Lung (tissue), 12 donors: Measurements from ENCODE around the gene HPN. TPM values are rescaled to one million over a fixed set of nuclear protein-coding genes. Genes with fewer than 3 reads are reported as not detected.

Source experiments
- ATAC-seq: fragments of 200-7000 bp; cut with Tn5 transposase; one replicate; pipeline ENCODE4 v1.9.1; 2020; ENCODE audit warnings: moderate number of reproducible peaks; ENCODE audit not compliant: insufficient read depth, low FRiP score
- DNase-seq, 3 donors: peaks; one replicate each; pipeline ENCODE4 v3.0.0-alpha.2; 2013 to 2017
- H3K27ac ChIP-seq, 2 donors: one replicate each; pipeline ENCODE4 v1.5.1; 2013; ENCODE audit warnings: mild to moderate bottlenecking in 2 of 2, moderate library complexity in 2 of 2, control low read depth in 1 of 2, inconsistent platforms in 1 of 2, low read depth in 1 of 2, low read length in 1 of 2
- H3K27me3 ChIP-seq, 3 donors: one replicate each; pipeline ENCODE4 v1.5.1; 2013; ENCODE audit warnings: low read length in 2 of 3; ENCODE audit not compliant: control insufficient read depth in 3 of 3, insufficient read depth in 3 of 3
- H3K36me3 ChIP-seq, 4 donors: one replicate each; pipeline ENCODE4 v1.5.1; 2013; ENCODE audit warnings: low read length in 4 of 4, mild to moderate bottlenecking in 1 of 4, moderate library complexity in 1 of 4; ENCODE audit not compliant: control insufficient read depth in 4 of 4, insufficient read depth in 4 of 4
- H3K4me1 ChIP-seq, 5 donors: one replicate each; pipeline ENCODE4 v1.5.1; 2013; ENCODE audit warnings: low read length in 5 of 5, mild to moderate bottlenecking in 2 of 5, moderate library complexity in 1 of 5; ENCODE audit not compliant: control insufficient read depth in 5 of 5, insufficient read depth in 5 of 5
- H3K4me3 ChIP-seq: one replicate; pipeline ENCODE4 v1.5.1; 2013; ENCODE audit warnings: mild to moderate bottlenecking, control low read depth, moderate library complexity
- H3K9ac ChIP-seq, 2 donors: one replicate each; pipeline ENCODE4 v1.5.1; 2013; ENCODE audit warnings: low read length in 2 of 2, control low read depth in 1 of 2; ENCODE audit not compliant: insufficient read depth in 1 of 2
- H3K9me3 ChIP-seq, 4 donors: one replicate each; pipeline ENCODE4 v1.5.1; 2013; ENCODE audit warnings: low read length in 3 of 4, mild to moderate bottlenecking in 1 of 4, moderate library complexity in 1 of 4; ENCODE audit not compliant: control insufficient read depth in 4 of 4, insufficient read depth in 3 of 4
- WGBS, 2 donors: extraction: QIAGEN DNeasy Blood & Tissue Kit; methylation state at CpG; one replicate each; pipeline ENCODE4 v1.1.7; 2013; 5-methylcytosine and 5-hydroxymethylcytosine counted together
- polyA plus RNA-seq, 2 donors: library from polyadenylated mRNA; stranded (reverse); fragments of 200-250 nt; gene quantifications; one replicate each; pipeline ENCODE4 v1.2.1, GENCODE V29; 2013
- total RNA-seq, 2 donors: library from RNA; depleted of rRNA in 1 of 2; stranded (reverse); fragments of >200 nt in 1 of 2; gene quantifications; one replicate each; pipeline ENCODE4 v1.2.1, GENCODE V29; 2014 to 2021
- TF ChIP-seq, protein P1 (sequence below): IDR thresholded peaks from 2 replicates; pipeline ENCODE4 v1.5.1; 2012; ENCODE audit warnings: mild to moderate bottlenecking; ENCODE audit errors: control extremely low read depth, extremely low read depth
- donor health status: control.
- donor health status: control.
- donor health status: Bipolar disorder and iron deficiency.
- donor health status: healthy.
- donor health status: DM: yes; HTN: yes; CAD: no.

HPN gene
- total and polyA plus RNA-seq, 4 donors: 15.4 to 41.4 (median 26.8) TPM

DNA sequence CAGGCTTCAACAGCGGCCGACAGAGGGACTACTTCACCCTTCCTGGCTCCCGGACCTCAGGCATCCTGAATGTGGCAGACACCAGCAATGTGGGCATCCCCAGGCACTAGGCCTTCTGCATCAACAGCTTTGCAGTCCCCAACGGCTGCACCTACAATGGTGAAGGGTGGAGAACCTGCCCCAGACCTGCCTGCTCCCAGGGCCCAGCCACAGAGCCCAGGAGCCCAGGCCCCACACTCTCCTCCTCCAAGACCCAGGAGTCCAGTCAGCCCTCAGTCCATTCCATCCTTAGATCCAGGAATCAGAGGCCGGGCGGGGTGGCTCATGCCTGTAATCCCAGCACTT is 34.5 kb downstream of the HPN start:
- Histone ChIP-seq H3K4me3 (no peak overlapping the region), H3K27me3 (no peaks in the 10 kb centered on the region), H3K9me3 (no peaks in the 10 kb centered on the region), H3K4me1 (no peaks in the 10 kb centered on the region), H3K27ac (no peak overlapping the region), H3K9ac (no peak overlapping the region), H3K36me3 (no peaks in the 10 kb centered on the region)
- DNase-seq: no peak
- no peak for ATAC-seq
- WGBS, 2 donors: 86 to 94% methylated on average over 6 of the region's 6 CpGs
- TF ChIP-seq, protein P1, sequence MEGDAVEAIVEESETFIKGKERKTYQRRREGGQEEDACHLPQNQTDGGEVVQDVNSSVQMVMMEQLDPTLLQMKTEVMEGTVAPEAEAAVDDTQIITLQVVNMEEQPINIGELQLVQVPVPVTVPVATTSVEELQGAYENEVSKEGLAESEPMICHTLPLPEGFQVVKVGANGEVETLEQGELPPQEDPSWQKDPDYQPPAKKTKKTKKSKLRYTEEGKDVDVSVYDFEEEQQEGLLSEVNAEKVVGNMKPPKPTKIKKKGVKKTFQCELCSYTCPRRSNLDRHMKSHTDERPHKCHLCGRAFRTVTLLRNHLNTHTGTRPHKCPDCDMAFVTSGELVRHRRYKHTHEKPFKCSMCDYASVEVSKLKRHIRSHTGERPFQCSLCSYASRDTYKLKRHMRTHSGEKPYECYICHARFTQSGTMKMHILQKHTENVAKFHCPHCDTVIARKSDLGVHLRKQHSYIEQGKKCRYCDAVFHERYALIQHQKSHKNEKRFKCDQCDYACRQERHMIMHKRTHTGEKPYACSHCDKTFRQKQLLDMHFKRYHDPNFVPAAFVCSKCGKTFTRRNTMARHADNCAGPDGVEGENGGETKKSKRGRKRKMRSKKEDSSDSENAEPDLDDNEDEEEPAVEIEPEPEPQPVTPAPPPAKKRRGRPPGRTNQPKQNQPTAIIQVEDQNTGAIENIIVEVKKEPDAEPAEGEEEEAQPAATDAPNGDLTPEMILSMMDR: no peak

GRCh38 chr19:35076657-35077056 is 35.1 kb downstream of the HPN start:
- Histone ChIP-seq H3K4me1 (no peaks in the 10 kb centered on the region), H3K9ac (no peak overlapping the region), H3K27me3 (no peaks in the 10 kb centered on the region), H3K27ac (no peak overlapping the region), H3K9me3 (no peaks in the 10 kb centered on the region), H3K36me3 (no peaks in the 10 kb centered on the region), H3K4me3 (no peak overlapping the region)
- ATAC-seq: no peak
- WGBS, 2 donors: 64 to 77% methylated on average over 8 of the region's 8 CpGs
- no peak for DNase-seq
- TF ChIP-seq, protein P1: no peak

GRCh38 chr19:35077411-35078223 is 36.1 kb downstream of the HPN start:
- H3K27ac ChIP-seq: no peak overlapping the region
- WGBS, 2 donors: 90 to 94% methylated on average over 16 to 17 of the region's 17 CpGs
- no peaks in the 10 kb centered on the region for H3K4me1 ChIP-seq
- DNase-seq (no peak), ATAC-seq (no peak)
- H3K27me3 ChIP-seq: no peaks in the 10 kb centered on the region
- H3K9me3 ChIP-seq: no peaks in the 10 kb centered on the region
- no peak overlapping the region for H3K4me3 ChIP-seq
- TF ChIP-seq, protein P1: no peak
- H3K36me3 ChIP-seq: no peaks in the 10 kb centered on the region
- H3K9ac ChIP-seq: no peak overlapping the region

- TF ChIP-seq, protein P1: no peak
- H3K4me1 ChIP-seq: no peaks in the 10 kb centered on the region
- H3K27me3 ChIP-seq: no peaks in the 10 kb centered on the region
- no peaks in the 10 kb centered on the region for H3K9me3 ChIP-seq
- DNase-seq (no peak), ATAC-seq (no peak)
- 71 to 88% methylated on average over 14 of the region's 14 CpGs for WGBS, 2 donors
- H3K36me3 ChIP-seq: no peaks in the 10 kb centered on the region
- no peak overlapping the region for H3K9ac ChIP-seq
- no peak overlapping the region for H3K4me3 ChIP-seq
- H3K27ac ChIP-seq: no peak overlapping the region
Measured at GRCh38 chr19:35079826-35080225, 38.3 kb downstream of the HPN start.
